ENCODE measurements around the gene GSTM4.
"Not testable (repeated sequence)": the region's sequence is repeated elsewhere in the genome, so short reads cannot be mapped to it uniquely, and the experiment has no call there.

GSTM4 gene

DNA sequence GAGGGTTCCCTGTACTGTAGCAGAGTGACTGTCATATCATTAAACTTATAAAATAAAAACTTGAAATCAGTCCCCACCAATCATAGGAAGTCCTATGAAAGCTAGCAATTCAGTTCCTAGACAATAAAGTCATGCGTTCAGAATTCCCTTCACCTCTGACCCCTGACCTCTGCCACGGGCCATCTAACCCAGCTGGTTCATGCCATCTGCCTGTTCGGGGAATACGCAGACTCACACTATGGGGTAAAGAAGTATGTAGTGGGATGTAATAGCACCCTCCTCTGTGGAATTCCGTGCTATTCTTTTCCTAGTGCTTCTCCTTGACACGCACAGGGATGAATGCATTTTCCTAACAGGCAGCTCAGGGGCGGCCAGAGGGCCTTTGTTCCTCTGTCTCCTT is 2.1 kb downstream of the GSTM4 start:
- Histone ChIP-seq H3K36me3 (ENCODE audit: control insufficient read depth, insufficient read depth, low read length) (no peaks in the 10 kb centered on the region), H3K23ac (ENCODE audit: low read length) (no peak overlapping the region), H2BK15ac (replicated peaks; ENCODE audit: low read depth) (no peak overlapping the region), H3K4ac (ENCODE audit: low read depth, low read length) (no peak overlapping the region), H2AK5ac (ENCODE audit: low read length) (no peak overlapping the region), H4K5ac (ENCODE audit: low read length) (no peak overlapping the region), H4K8ac (ENCODE audit: low read depth, low read length) (no peak overlapping the region), H3K27me3 (ENCODE audit: insufficient read depth, low read length, poor library complexity) (peaks cover 3% of the 10 kb centered on the region), H3K79me1 (ENCODE audit: low read length) (no peaks in the 10 kb centered on the region), H2BK5ac (ENCODE audit: low read length) (no peak overlapping the region), H3K27ac (ENCODE audit: low read depth, low read length) (no peak overlapping the region), H3K4me1 (ENCODE audit: control insufficient read depth, low read depth, low read length) (peaks cover 2% of the 10 kb centered on the region), H3K4me2 (ENCODE audit: low read length) (no peak overlapping the region), H2BK120ac (ENCODE audit: low read depth, low read length) (no peak overlapping the region), H3K79me2 (ENCODE audit: control insufficient read depth, insufficient read depth, low read length) (no peaks in the 10 kb centered on the region), H3K56ac (ENCODE audit: low read length) (no peak overlapping the region), H3K18ac (ENCODE audit: low read length) (no peak overlapping the region), H3K4me3 (ENCODE audit: low read length) (no peak overlapping the region), H3K9ac (ENCODE audit: low read length) (no peak overlapping the region)
- no CpG with 5 or more reads among the region's 7 CpGs for WGBS (ENCODE audit: extremely low coverage, insufficient coverage, low lambda C conversion rate)
- DNase-seq = no peak

DNA sequence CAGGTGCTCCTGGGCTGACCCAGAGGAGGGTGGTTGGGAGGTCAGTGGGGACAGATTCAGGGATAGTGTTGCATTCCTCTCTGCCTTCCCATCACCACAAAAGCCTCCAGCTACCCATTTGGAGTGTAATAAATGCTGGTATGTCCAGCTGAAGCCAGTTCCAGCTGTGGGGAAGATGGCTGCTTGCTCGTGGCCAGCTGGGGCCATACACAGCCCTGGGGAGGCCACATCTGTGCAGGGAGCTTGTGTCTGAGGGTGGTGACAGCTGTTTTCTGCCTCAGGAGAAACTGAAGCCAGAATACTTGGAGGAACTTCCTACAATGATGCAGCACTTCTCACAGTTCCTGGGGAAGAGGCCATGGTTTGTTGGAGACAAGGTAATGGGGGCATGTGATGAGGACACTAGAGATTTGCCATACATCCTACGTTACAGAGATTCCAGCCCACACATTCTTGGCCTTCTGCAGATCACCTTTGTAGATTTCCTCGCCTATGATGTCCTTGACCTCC is 2.7 kb downstream of the GSTM4 start:
- no peak overlapping the region for H3K27ac ChIP-seq (ENCODE audit: low read depth, low read length)
- H3K4ac ChIP-seq (ENCODE audit: low read depth, low read length) = no peak overlapping the region
- H3K18ac ChIP-seq (ENCODE audit: low read length) = no peak overlapping the region

DNA sequence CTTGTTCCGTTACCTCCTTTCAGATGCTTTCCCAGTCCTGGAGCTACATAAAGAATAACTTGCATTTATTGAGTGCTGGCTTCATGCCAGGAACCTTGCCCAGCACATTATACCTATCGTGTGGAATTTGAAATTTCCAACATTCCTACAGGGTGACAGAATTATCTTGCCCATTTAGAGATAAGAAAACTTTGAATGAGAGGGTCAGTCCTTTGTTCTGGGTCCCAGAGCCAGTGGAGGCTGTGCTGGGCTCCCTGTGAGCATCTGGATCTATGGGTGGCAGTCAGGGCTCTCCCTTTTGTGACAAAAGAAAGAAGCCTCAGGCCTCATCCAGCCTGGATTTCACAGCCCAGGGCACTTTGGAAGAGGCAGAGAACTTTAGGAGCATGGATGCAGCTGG is 3.2 kb downstream of the GSTM4 start:
- no peak overlapping the region for H3K4me2 ChIP-seq (ENCODE audit: low read length)
- no peak overlapping the region for H3K23ac ChIP-seq (ENCODE audit: low read length)
- no peaks in the 10 kb centered on the region for H3K79me1 ChIP-seq (ENCODE audit: low read length)
- WGBS (ENCODE audit: extremely low coverage, insufficient coverage, low lambda C conversion rate) = no CpG with 5 or more reads among the region's 2 CpGs
- no peak overlapping the region for H4K5ac ChIP-seq (ENCODE audit: low read length)
- no peak overlapping the region for H3K4me3 ChIP-seq (ENCODE audit: low read length)
- no peak overlapping the region for H2BK15ac ChIP-seq (replicated peaks; ENCODE audit: low read depth)
- H3K18ac ChIP-seq (ENCODE audit: low read length) = no peak overlapping the region
- DNase-seq = peak; percentile 24
- peaks cover 2% of the 10 kb centered on the region for H3K4me1 ChIP-seq (ENCODE audit: control insufficient read depth, low read depth, low read length)
- H4K8ac ChIP-seq (ENCODE audit: low read depth, low read length) = no peak overlapping the region
- H3K56ac ChIP-seq (ENCODE audit: low read length) = no peak overlapping the region
- no peak overlapping the region for H2BK5ac ChIP-seq (ENCODE audit: low read length)
- H3K36me3 ChIP-seq (ENCODE audit: control insufficient read depth, insufficient read depth, low read length) = no peaks in the 10 kb centered on the region
- H3K9ac ChIP-seq (ENCODE audit: low read length) = no peak overlapping the region
- H3K27ac ChIP-seq (ENCODE audit: low read depth, low read length) = no peak overlapping the region
- H2BK120ac ChIP-seq (ENCODE audit: low read depth, low read length) = no peak overlapping the region
- H2AK5ac ChIP-seq (ENCODE audit: low read length) = no peak overlapping the region
- peaks cover 3% of the 10 kb centered on the region for H3K27me3 ChIP-seq (ENCODE audit: insufficient read depth, low read length, poor library complexity)
- H3K79me2 ChIP-seq (ENCODE audit: control insufficient read depth, insufficient read depth, low read length) = no peaks in the 10 kb centered on the region
- H3K4ac ChIP-seq (ENCODE audit: low read depth, low read length) = no peak overlapping the region

More for the DNA sequence above, 2.7 kb downstream of the GSTM4 start:
- no peak overlapping the region for H2BK120ac ChIP-seq (ENCODE audit: low read depth, low read length)
- H4K5ac ChIP-seq (ENCODE audit: low read length) = no peak overlapping the region
- H3K56ac ChIP-seq (ENCODE audit: low read length) = no peak overlapping the region
- no peak overlapping the region for H2AK5ac ChIP-seq (ENCODE audit: low read length)
- H3K27me3 ChIP-seq (ENCODE audit: insufficient read depth, low read length, poor library complexity) = peaks cover 3% of the 10 kb centered on the region
- H3K4me1 ChIP-seq (ENCODE audit: control insufficient read depth, low read depth, low read length) = peaks cover 2% of the 10 kb centered on the region
- no peaks in the 10 kb centered on the region for H3K36me3 ChIP-seq (ENCODE audit: control insufficient read depth, insufficient read depth, low read length)
- no peaks in the 10 kb centered on the region for H3K79me1 ChIP-seq (ENCODE audit: low read length)
- WGBS (ENCODE audit: extremely low coverage, insufficient coverage, low lambda C conversion rate) = no CpG with 5 or more reads among the region's 3 CpGs
- peak overlapping the region; percentile 80 for H3K23ac ChIP-seq (ENCODE audit: low read length)
- no peak overlapping the region for H3K4me3 ChIP-seq (ENCODE audit: low read length)
- H3K79me2 ChIP-seq (ENCODE audit: control insufficient read depth, insufficient read depth, low read length) = no peaks in the 10 kb centered on the region
- H2BK5ac ChIP-seq (ENCODE audit: low read length) = no peak overlapping the region
- no peak for DNase-seq
- no peak overlapping the region for H3K9ac ChIP-seq (ENCODE audit: low read length)
- H4K8ac ChIP-seq (ENCODE audit: low read depth, low read length) = no peak overlapping the region
- H3K4me2 ChIP-seq (ENCODE audit: low read length) = no peak overlapping the region
- no peak overlapping the region for H2BK15ac ChIP-seq (replicated peaks; ENCODE audit: low read depth)

DNA sequence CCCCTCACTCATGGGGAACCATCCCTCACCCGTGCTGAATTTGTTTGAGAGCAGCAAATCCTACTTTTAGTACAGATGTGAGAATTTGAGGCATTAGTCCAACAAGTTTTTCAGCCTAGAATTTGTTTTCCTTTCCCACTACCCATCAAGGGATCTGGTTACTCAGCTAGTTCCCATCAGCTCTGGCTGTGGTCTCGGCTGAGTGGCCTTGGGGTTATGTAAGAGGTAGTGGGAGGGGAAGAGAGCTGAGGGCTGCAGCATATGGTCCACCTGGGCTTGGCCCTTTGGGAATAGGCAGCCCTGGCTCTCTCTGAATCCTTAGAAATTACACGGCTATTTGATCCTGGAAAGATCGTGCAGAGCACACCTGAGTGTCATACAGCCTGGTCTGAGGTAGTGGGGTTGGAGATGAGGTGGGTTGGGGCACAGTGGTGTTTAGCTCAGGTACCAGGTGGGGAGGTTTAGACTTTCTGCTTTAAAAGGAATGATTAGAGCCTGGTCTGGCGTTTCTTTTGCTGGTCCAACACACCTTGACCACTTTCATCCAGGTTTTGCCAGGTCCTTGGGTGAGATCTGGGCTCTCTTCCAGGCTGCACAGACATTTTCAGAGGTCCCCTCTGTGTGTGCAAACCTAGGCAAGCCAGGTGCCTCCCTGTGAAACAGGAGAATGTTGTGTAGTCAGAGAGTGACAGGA is 4.2 kb downstream of the GSTM4 start:
- Histone ChIP-seq H3K79me1 (ENCODE audit: low read length) (no peaks in the 10 kb centered on the region), H3K27ac (ENCODE audit: low read depth, low read length) (no peak overlapping the region)

DNA sequence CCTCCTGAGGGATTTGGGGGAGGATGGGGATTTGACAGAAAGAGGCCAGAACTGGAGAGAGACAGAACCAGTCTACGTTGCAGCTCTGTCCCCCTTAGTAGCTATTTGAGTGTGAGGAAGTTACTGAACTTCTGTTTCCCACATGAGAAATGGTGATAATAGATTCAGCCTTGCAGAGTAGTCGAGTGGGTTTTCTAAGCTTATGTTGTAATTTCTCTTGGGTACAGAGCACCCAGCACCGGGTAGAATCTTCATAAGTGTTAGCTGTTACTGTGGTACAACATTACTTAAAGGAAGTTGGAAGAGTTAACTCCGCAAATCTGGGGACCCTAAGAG is 4.8 kb downstream of the GSTM4 start:
- not testable (repeated sequence) for H3K27ac ChIP-seq (ENCODE audit: low read depth, low read length); H3K4ac ChIP-seq (ENCODE audit: low read depth, low read length)
- no CpG with 5 or more reads among the region's 4 CpGs for WGBS (ENCODE audit: extremely low coverage, insufficient coverage, low lambda C conversion rate)

More for the DNA sequence above, 4.2 kb downstream of the GSTM4 start:
- Histone ChIP-seq H3K4me3 (ENCODE audit: low read length) (no peak overlapping the region), H3K36me3 (ENCODE audit: control insufficient read depth, insufficient read depth, low read length) (no peaks in the 10 kb centered on the region), H3K4me2 (ENCODE audit: low read length) (no peak overlapping the region), H4K5ac (ENCODE audit: low read length) (no peak overlapping the region), H2BK15ac (replicated peaks; ENCODE audit: low read depth) (no peak overlapping the region), H3K4me1 (ENCODE audit: control insufficient read depth, low read depth, low read length) (peaks cover 2% of the 10 kb centered on the region), H2BK120ac (ENCODE audit: low read depth, low read length) (no peak overlapping the region), H3K79me2 (ENCODE audit: control insufficient read depth, insufficient read depth, low read length) (no peaks in the 10 kb centered on the region), H2AK5ac (ENCODE audit: low read length) (no peak overlapping the region), H4K8ac (ENCODE audit: low read depth, low read length) (no peak overlapping the region), H3K18ac (ENCODE audit: low read length) (no peak overlapping the region), H3K9ac (ENCODE audit: low read length) (no peak overlapping the region), H3K27me3 (ENCODE audit: insufficient read depth, low read length, poor library complexity) (no peaks in the 10 kb centered on the region), H2BK5ac (ENCODE audit: low read length) (no peak overlapping the region), H3K4ac (ENCODE audit: low read depth, low read length) (no peak overlapping the region), H3K23ac (ENCODE audit: low read length) (no peak overlapping the region), H3K56ac (ENCODE audit: low read length) (no peak overlapping the region)
- DNase-seq = no peak
- no CpG with 5 or more reads among the region's 5 CpGs for WGBS (ENCODE audit: extremely low coverage, insufficient coverage, low lambda C conversion rate)

DNA sequence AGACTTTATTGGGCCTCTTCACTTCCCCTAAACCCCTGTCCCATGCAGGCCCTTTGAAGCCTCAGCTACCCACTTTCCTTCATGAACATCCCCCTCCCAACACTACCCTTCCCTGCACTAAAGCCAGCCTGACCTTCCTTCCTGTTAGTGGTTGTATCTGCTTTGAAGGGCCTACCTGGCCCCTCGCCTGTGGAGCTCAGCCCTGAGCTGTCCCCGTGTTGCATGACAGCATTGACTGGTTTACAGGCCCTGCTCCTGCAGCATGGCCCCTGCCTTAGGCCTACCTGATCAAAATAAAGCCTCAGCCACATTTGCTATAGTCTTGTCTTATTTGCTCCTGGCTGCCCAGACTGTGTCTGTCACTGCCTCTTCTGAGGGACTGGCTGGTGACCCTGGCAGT is 5.5 kb downstream of the GSTM4 start:
- Histone ChIP-seq H3K4ac (ENCODE audit: low read depth, low read length) (no peak overlapping the region), H3K4me1 (ENCODE audit: control insufficient read depth, low read depth, low read length) (no peaks in the 10 kb centered on the region), H2BK15ac (replicated peaks; ENCODE audit: low read depth) (no peak overlapping the region), H3K27ac (ENCODE audit: low read depth, low read length) (no peak overlapping the region), H4K8ac (ENCODE audit: low read depth, low read length) (no peak overlapping the region), H3K79me2 (ENCODE audit: control insufficient read depth, insufficient read depth, low read length) (no peaks in the 10 kb centered on the region), H2AK5ac (ENCODE audit: low read length) (no peak overlapping the region), H3K4me3 (ENCODE audit: low read length) (no peak overlapping the region), H3K18ac (ENCODE audit: low read length) (no peak overlapping the region), H3K23ac (ENCODE audit: low read length) (no peak overlapping the region), H3K27me3 (ENCODE audit: insufficient read depth, low read length, poor library complexity) (no peaks in the 10 kb centered on the region), H3K36me3 (ENCODE audit: control insufficient read depth, insufficient read depth, low read length) (no peaks in the 10 kb centered on the region), H3K79me1 (ENCODE audit: low read length) (no peaks in the 10 kb centered on the region), H3K4me2 (ENCODE audit: low read length) (no peak overlapping the region), H2BK5ac (ENCODE audit: low read length) (no peak overlapping the region), H2BK120ac (ENCODE audit: low read depth, low read length) (no peak overlapping the region), H3K56ac (ENCODE audit: low read length) (no peak overlapping the region), H4K5ac (ENCODE audit: low read length) (no peak overlapping the region), H3K9ac (ENCODE audit: low read length) (no peak overlapping the region)
- DNase-seq = no peak
- WGBS (ENCODE audit: extremely low coverage, insufficient coverage, low lambda C conversion rate) = no CpG with 5 or more reads among the region's 2 CpGs

More for the DNA sequence above, 4.8 kb downstream of the GSTM4 start:
- H3K79me1 ChIP-seq (ENCODE audit: low read length); H3K4me3 ChIP-seq (ENCODE audit: low read length); H3K4me1 ChIP-seq (ENCODE audit: control insufficient read depth, low read depth, low read length); H2BK120ac ChIP-seq (ENCODE audit: low read depth, low read length); H4K5ac ChIP-seq (ENCODE audit: low read length); DNase-seq; H4K8ac ChIP-seq (ENCODE audit: low read depth, low read length); H2BK5ac ChIP-seq (ENCODE audit: low read length); H3K27me3 ChIP-seq (ENCODE audit: insufficient read depth, low read length, poor library complexity); H2BK15ac ChIP-seq (replicated peaks; ENCODE audit: low read depth); H3K23ac ChIP-seq (ENCODE audit: low read length); H3K36me3 ChIP-seq (ENCODE audit: control insufficient read depth, insufficient read depth, low read length); H3K9ac ChIP-seq (ENCODE audit: low read length); H3K79me2 ChIP-seq (ENCODE audit: control insufficient read depth, insufficient read depth, low read length); H2AK5ac ChIP-seq (ENCODE audit: low read length); H3K18ac ChIP-seq (ENCODE audit: low read length); H3K56ac ChIP-seq (ENCODE audit: low read length); H3K4me2 ChIP-seq (ENCODE audit: low read length): not testable (repeated sequence)

Measured in mesendoderm (in vitro differentiated cells).